Upper lobe of right lung (tissue), 1 donor: ENCODE data around the gene TOP3A. TPM values are rescaled to one million over a fixed set of nuclear protein-coding genes. Genes with fewer than 3 reads are reported as not detected.

ENCODE experiments used
- ATAC-seq: fragments of 200-7000 bp; cut with Tn5 transposase; one replicate; pipeline ENCODE4 v1.9.1; 2020; ENCODE audit warnings: mild to moderate bottlenecking, moderate library complexity
- DNase-seq: peaks from one replicate; pipeline ENCODE4 v3.0.0-alpha.2; 2020
- H3K27ac ChIP-seq: fragments of 200-600 bp; one replicate; pipeline ENCODE4 v1.8.0; 2022
- H3K27me3 ChIP-seq: fragments of 200-600 bp; one replicate; pipeline ENCODE4 v1.8.0; 2022; ENCODE audit warnings: mild to moderate bottlenecking
- H3K36me3 ChIP-seq: fragments of 200-600 bp; one replicate; pipeline ENCODE4 v1.8.0; 2022
- H3K4me1 ChIP-seq: fragments of 200-600 bp; one replicate; pipeline ENCODE4 v1.8.0; 2022
- H3K4me3 ChIP-seq: fragments of 200-600 bp; one replicate; pipeline ENCODE4 v1.8.0; 2022; ENCODE audit warnings: mild to moderate bottlenecking
- H3K9me3 ChIP-seq: fragments of 200-600 bp; one replicate; pipeline ENCODE4 v1.8.0; 2022
- CTCF ChIP-seq: fragments of 200-600 bp; IDR thresholded peaks from one replicate; pipeline ENCODE4 v1.8.0; 2022; ENCODE audit warnings: antibody characterized with exemption
- intact Hi-C: fragments of 100-400 bp; cut with DNase I; formaldehyde crosslinking; loops from one replicate; pipeline ENCODE4 v1.11.0; 2022
- total RNA-seq: library from RNA; stranded (reverse); fragmentation: NEBNext Ultra II Directional; extraction: Animal tissue kit (Norgen Biotek cat#: 25700); gene quantifications from one replicate; pipeline ENCODE4 v1.2.1, GENCODE V29; 2021
- donor health status: DM: no; HTN: yes; CAD: no; lungs with severe emphysema.

The TOP3A gene
- total RNA-seq, 1 donor from 2014 or later = 29.5 TPM

- peaks cover 25% of the 10 kb centered on the region for H3K4me1 ChIP-seq
- peaks cover 67% of the 10 kb centered on the region for H3K36me3 ChIP-seq
- H3K27ac ChIP-seq = no peak overlapping the region
- ATAC-seq (no peak), DNase-seq (no peak)
- TF ChIP-seq CTCF = no peak
- H3K9me3 ChIP-seq = no peaks in the 10 kb centered on the region
- intact Hi-C loops = no loop called here
- H3K27me3 ChIP-seq = no peaks in the 10 kb centered on the region
- no peak overlapping the region for H3K4me3 ChIP-seq
Observed at GRCh38 chr17:18254888-18255649, 59.7 kb downstream of the TOP3A start.

DNA sequence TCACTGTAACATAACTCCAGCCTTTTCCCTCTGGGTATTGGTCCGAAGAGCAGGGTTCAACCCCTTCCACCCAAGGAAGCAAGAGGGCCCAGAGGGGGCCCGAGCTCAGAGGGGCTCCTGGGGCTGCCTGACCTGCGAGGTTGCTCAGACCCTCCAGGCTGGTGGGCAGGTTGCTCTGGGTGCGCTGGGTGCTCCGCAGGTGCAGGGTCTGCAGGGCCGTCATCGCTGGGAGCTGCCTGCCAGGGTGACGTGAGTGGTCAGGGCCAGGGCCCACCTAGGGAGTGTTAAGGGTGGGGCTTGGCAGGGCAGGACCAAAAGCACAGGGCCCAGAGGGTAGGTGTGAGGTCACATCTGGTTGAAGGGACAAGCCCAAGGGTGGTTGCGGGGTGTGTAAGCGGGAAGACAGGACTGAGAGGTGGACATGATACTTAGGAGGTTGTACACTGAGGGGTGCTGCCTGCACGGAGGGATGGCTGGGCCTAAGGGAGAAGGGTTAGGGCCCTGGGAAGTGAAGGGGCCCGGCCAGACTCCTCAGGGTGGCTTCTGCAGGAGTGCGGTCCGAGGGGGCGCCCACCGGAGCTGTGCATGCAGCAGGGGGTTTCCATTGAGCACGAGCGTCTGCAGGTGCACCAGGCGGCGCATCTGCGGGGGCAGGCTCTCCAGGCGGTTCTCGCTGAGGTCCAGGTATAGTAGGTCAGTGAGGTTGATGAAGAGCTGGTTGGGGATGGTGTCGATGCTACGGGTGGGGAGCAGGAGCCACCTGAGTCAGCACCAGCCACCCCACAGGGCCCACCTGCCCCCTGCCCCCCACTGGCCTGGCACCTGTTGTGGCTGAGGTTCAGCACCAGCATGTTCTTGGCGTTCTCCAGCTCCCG is 60.6 kb downstream of the TOP3A start:
- Histone ChIP-seq H3K4me1 (peaks cover 17% of the 10 kb centered on the region), H3K27me3 (no peaks in the 10 kb centered on the region), H3K9me3 (no peaks in the 10 kb centered on the region), H3K36me3 (peaks cover 76% of the 10 kb centered on the region), H3K27ac (no peak overlapping the region), H3K4me3 (no peak overlapping the region)
- no peak for TF ChIP-seq CTCF
- ATAC-seq (no peak), DNase-seq (no peak)
- intact Hi-C loops = no loop called here

DNA sequence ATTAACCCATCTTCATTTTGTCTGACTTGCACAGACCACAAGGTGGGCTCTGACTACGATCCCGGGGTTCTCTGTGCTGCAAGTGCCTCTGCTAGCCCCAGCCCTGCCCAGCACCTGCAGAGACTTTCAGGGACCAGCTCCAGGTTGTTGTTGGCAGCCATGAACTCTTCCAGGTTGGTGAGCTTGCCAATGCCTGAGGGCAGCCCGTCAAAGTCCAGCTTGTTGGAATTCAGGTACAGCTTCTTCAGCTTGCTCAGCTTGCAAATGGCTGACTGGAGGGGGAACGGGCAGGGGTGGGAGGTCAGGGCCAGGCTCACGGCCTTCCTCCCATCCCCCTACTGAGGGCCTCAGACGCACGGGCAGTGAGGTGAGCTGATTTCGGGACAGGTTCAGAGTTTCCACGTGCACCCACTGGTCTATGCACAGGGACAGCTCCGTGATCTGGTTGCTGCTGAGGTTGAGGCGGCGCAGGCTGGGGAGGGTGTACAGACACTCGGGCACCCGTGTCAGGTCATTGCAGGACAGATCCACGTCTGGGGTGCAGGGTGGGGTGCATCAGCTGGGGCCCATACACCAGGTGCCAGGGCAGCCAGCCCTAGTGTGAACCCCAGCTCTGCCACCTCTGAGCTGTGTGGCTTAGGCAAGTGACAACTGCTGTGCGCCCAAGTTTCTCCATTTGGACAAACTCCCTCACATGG is 61.5 kb downstream of the TOP3A start:
- H3K4me1 ChIP-seq = peaks cover 13% of the 10 kb centered on the region
- H3K4me3 ChIP-seq = no peak overlapping the region
- H3K27ac ChIP-seq = no peak overlapping the region
- peaks cover 84% of the 10 kb centered on the region for H3K36me3 ChIP-seq
- ATAC-seq (no peak), DNase-seq (no peak)
- intact Hi-C loops = no loop called here
- no peaks in the 10 kb centered on the region for H3K9me3 ChIP-seq
- TF ChIP-seq CTCF = no peak
- H3K27me3 ChIP-seq = no peaks in the 10 kb centered on the region

- Histone ChIP-seq H3K4me1 (peaks cover 9% of the 10 kb centered on the region), H3K9me3 (no peaks in the 10 kb centered on the region), H3K36me3 (peaks cover 94% of the 10 kb centered on the region), H3K27me3 (no peaks in the 10 kb centered on the region), H3K27ac (no peak overlapping the region), H3K4me3 (no peak overlapping the region)
- intact Hi-C loops = no loop called here
- DNase-seq (no peak), ATAC-seq (no peak)
- no peak for TF ChIP-seq CTCF
Observed at GRCh38 chr17:18252160-18252559, 62.6 kb downstream of the TOP3A start.

DNA sequence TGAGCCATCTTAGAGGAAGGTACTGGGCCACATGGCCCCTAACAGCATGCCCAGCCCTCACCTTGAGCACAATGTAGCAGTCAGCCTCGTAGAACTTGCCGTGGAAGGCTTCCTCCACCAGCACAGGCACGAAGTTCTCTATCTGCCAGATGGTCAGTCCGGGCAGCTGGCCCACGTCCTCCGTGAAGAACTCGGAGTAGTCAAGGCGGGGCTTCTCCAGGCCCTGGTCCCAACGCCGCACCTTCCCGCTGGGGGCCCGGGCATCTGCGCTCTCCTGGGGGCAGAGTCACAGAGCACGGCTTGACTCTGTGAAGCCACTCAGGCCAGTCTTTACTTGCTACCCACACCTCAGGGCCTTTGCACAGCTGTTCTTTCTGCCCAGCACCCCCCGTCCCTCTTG is 63.6 kb downstream of the TOP3A start:
- Histone ChIP-seq H3K36me3 (peaks cover 95% of the 10 kb centered on the region), H3K4me1 (no peaks in the 10 kb centered on the region), H3K27me3 (no peaks in the 10 kb centered on the region), H3K27ac (no peak overlapping the region), H3K9me3 (no peaks in the 10 kb centered on the region), H3K4me3 (no peak overlapping the region)
- no peak for TF ChIP-seq CTCF
- DNase-seq = no peak
- intact Hi-C loops = no loop called here
- no peak for ATAC-seq
